IMR-90 (cell line): ENCODE measurements around the gene AKT2. TPM values are rescaled to one million over a fixed set of nuclear protein-coding genes. Genes with fewer than 3 reads are reported as not detected.

Experiments used
- ATAC-seq: fragments of 200-7000 bp; cut with Tn5 transposase; 2 replicates; pipeline ENCODE4 v1.9.1; 2020; ENCODE audit warnings: low read depth, mild to moderate bottlenecking, moderate library complexity
- BruUV-seq: library from RNA; stranded (reverse); fragments of 400-500 nt; replicated peaks from 2 replicates; lab custom pipeline; 2021; lab: Mats Ljungman, UMichigan
- CTCF ChIA-PET: fragments of 300-600 bp; formaldehyde crosslinking; extraction: SDS; loops from one replicate; lab custom pipeline; 2021; ENCODE audit warnings: antibody characterized with exemption; lab: Yijun Ruan, JAX
- POLR2A ChIA-PET: fragments of 300-600 bp; sonication (Branson Sonifier 250); formaldehyde crosslinking; loops from one replicate; lab custom pipeline; 2022; ENCODE audit warnings: antibody characterized with exemption; ENCODE audit not compliant: unreplicated experiment; lab: Charles Lee
- DNase-seq: peaks from one replicate; pipeline ENCODE4 v3.0.0; 2013
- H2AFZ ChIP-seq: replicated peaks from 2 replicates; pipeline ENCODE3; 2013; ENCODE audit warnings: low read length, mild to moderate bottlenecking; ENCODE audit not compliant: poor library complexity
- H2AK5ac ChIP-seq: 2 replicates; pipeline ENCODE4 v1.6.1; 2013; ENCODE audit warnings: low read depth, low read length, inconsistent platforms
- H2AK9ac ChIP-seq: replicated peaks from 2 replicates; pipeline ENCODE3; 2013; ENCODE audit warnings: mild to moderate bottlenecking, low read depth, low read length, moderate library complexity; ENCODE audit not compliant: poor library complexity
- H2BK120ac ChIP-seq: 2 replicates; pipeline ENCODE4 v1.6.1; 2013; ENCODE audit warnings: low read depth, low read length, inconsistent platforms
- H2BK15ac ChIP-seq: 3 replicates; pipeline ENCODE4 v1.6.1; 2013; ENCODE audit warnings: low read depth, low read length, inconsistent platforms
- H2BK20ac ChIP-seq: 2 replicates; pipeline ENCODE4 v1.6.1; 2013; ENCODE audit warnings: low read depth, mild to moderate bottlenecking, inconsistent platforms, low read length, moderate library complexity
- H2BK5ac ChIP-seq: 2 replicates; pipeline ENCODE4 v1.6.1; 2013; ENCODE audit warnings: mild to moderate bottlenecking, low read depth, low read length, inconsistent platforms; ENCODE audit not compliant: poor library complexity, severe bottlenecking
- H3K14ac ChIP-seq: replicated peaks from 2 replicates; pipeline ENCODE4 v1.6.1; 2013; ENCODE audit warnings: low read depth, low read length, inconsistent platforms
- H3K18ac ChIP-seq: 2 replicates; pipeline ENCODE4 v1.6.1; 2013; ENCODE audit warnings: low read depth, low read length, control low read depth
- H3K23ac ChIP-seq: 2 replicates; pipeline ENCODE4 v1.6.1; 2013; ENCODE audit warnings: low read depth, low read length, inconsistent platforms
- H3K27ac ChIP-seq: 2 replicates; pipeline ENCODE4 v1.5.1; 2013; ENCODE audit warnings: mild to moderate bottlenecking, control low read depth, low read length; ENCODE audit not compliant: insufficient read depth
- H3K27me3 ChIP-seq: 2 replicates; pipeline ENCODE4 v1.6.1; 2013; ENCODE audit warnings: low read length; ENCODE audit not compliant: control insufficient read depth, insufficient read depth
- H3K36me3 ChIP-seq: 2 replicates; pipeline ENCODE4 v1.6.1; 2013; ENCODE audit warnings: low read length, mixed read lengths; ENCODE audit not compliant: control insufficient read depth, insufficient read depth
- H3K4ac ChIP-seq: 2 replicates; pipeline ENCODE4 v1.6.1; 2013; ENCODE audit warnings: low read depth, low read length, inconsistent platforms
- H3K4me1 ChIP-seq: 2 replicates; pipeline ENCODE4 v1.6.1; 2013; ENCODE audit warnings: low read length, mixed read lengths; ENCODE audit not compliant: control insufficient read depth, insufficient read depth
- H3K4me2 ChIP-seq: 2 replicates; pipeline ENCODE4 v1.6.1; 2013; ENCODE audit warnings: low read depth, mild to moderate bottlenecking, control low read depth, low read length, moderate library complexity
- H3K4me3 ChIP-seq: 2 replicates; pipeline ENCODE4 v1.5.1; 2013; ENCODE audit warnings: low read depth, mild to moderate bottlenecking, control low read depth, low read length, moderate library complexity; ENCODE audit not compliant: insufficient read depth
- H3K56ac ChIP-seq: 2 replicates; pipeline ENCODE4 v1.6.1; 2013; ENCODE audit warnings: low read length, inconsistent platforms; ENCODE audit not compliant: insufficient read depth; ENCODE audit errors: extremely low read depth
- H3K79me1 ChIP-seq, 2 experiments: 2 replicates each; pipeline ENCODE4 v1.6.1; 2013; ENCODE audit warnings: low read length in 2 of 2, inconsistent platforms in 1 of 2, low read depth in 1 of 2
- H3K9ac ChIP-seq: 2 replicates; pipeline ENCODE4 v1.6.1; 2013; ENCODE audit warnings: low read depth, low read length, control low read depth
- H3K9me1 ChIP-seq: 2 replicates; pipeline ENCODE4 v1.6.1; 2013; ENCODE audit warnings: low read length, inconsistent platforms; ENCODE audit not compliant: insufficient read depth
- H3K9me3 ChIP-seq: 2 replicates; pipeline ENCODE4 v1.6.1; 2013; ENCODE audit warnings: low read length; ENCODE audit not compliant: control insufficient read depth, insufficient read depth
- H4K20me1 ChIP-seq: 2 replicates; pipeline ENCODE4 v1.6.1; 2013; ENCODE audit warnings: low read length, inconsistent platforms; ENCODE audit not compliant: insufficient read depth
- H4K5ac ChIP-seq: 2 replicates; pipeline ENCODE4 v1.6.1; 2013; ENCODE audit warnings: mild to moderate bottlenecking, low read depth, low read length, control low read depth
- H4K8ac ChIP-seq, 2 experiments: 2 replicates each; pipeline ENCODE4 v1.6.1; 2013; ENCODE audit warnings: low read depth in 2 of 2, low read length in 2 of 2, control low read depth in 1 of 2, inconsistent platforms in 1 of 2
- H4K91ac ChIP-seq: 2 replicates; pipeline ENCODE4 v1.6.1; 2013; ENCODE audit warnings: low read depth, low read length, inconsistent platforms; ENCODE audit not compliant: insufficient read depth
- BHLHE40 ChIP-seq: fragments of 150-350 bp; IDR thresholded peaks from 2 replicates; pipeline ENCODE4 v1.6.1; 2016; ENCODE audit warnings: mild to moderate bottlenecking, low read depth, low read length
- MAZ ChIP-seq: IDR thresholded peaks from 2 replicates; pipeline ENCODE4 v1.6.1; 2012; ENCODE audit warnings: low read depth, mild to moderate bottlenecking, low read length, improper control_type of control experiment, moderate library complexity, borderline replicate concordance
- RFX5 ChIP-seq: IDR thresholded peaks from 2 replicates; pipeline ENCODE4 v1.8.0; 2012; ENCODE audit warnings: low read depth, mild to moderate bottlenecking, low read length, moderate library complexity
- WGBS, 2 experiments: methylation state at CpG; one replicate each; pipeline versions ENCODE4 v1.1.5 to v1.1.7; 2013; ENCODE audit warnings: missing lambda C conversion rate in 2 of 2; ENCODE audit not compliant: insufficient read length in 1 of 2; ENCODE audit errors: extremely low coverage in 2 of 2; 5-methylcytosine and 5-hydroxymethylcytosine counted together
- dilution Hi-C: fragments of 300-500 bp; cut with HindIII; formaldehyde crosslinking; loops from one replicate; pipeline ENCODE4 v1.14.3; 2018; ENCODE audit warnings: low sequenced_read_pairs; ENCODE audit not compliant: unreplicated experiment
- in situ Hi-C: fragments of 300-500 bp; cut with MboI; formaldehyde crosslinking; loops from 3 replicates; pipeline ENCODE4 v1.14.3; 2019; ENCODE audit warnings: low sequenced_read_pairs, inconsistent platforms, mixed read lengths
- intact Hi-C: fragments of 100-400 bp; cut with micrococcal nuclease; formaldehyde crosslinking; loops from 2 replicates; pipeline ENCODE4 v1.10.0; 2022
- polyA plus RNA-seq, 3 experiments: library from polyadenylated mRNA; depleted of rRNA; stranded (reverse); fragments of >200 nt; gene quantifications; 2 replicates each; pipeline ENCODE4 v1.2.3, GENCODE V29; 2012; ENCODE audit warnings: low replicate concordance in 1 of 3
- total RNA-seq: library from RNA; depleted of rRNA; stranded (reverse); fragments of >200 nt; gene quantifications from 2 replicates; pipeline ENCODE4 v1.2.3, GENCODE V29; 2012

The AKT2 gene
- total and polyA plus RNA-seq, 2 of the 4 experiments (the other 2 are of a cell fraction), result 61.5 to 104 TPM

GRCh38 chr19:40190891-40191835, 94.0 kb downstream of the AKT2 start, which contains the start of gene MAP3K10:
MAP3K10 (plus strand) TSS chr19:40191426; CDS start chr19:40192032, 606 bp downstream.
- intact Hi-C loops, result loop anchor here (2.0 kb wide), 1 partner anchor 44 kb away; no protein-coding TSS in a partner anchor

More at GRCh38 chr19:40190891-40191835, 94.0 kb downstream of the AKT2 start, which contains the start of gene MAP3K10:
- Histone ChIP-seq H3K56ac (peak within 1 kb of the TSS; percentile 42), H3K27ac (peak within 1 kb of the TSS; percentile 96), H2AK5ac (no peak within 1 kb of the TSS), H2AFZ (peak within 1 kb of the TSS; percentile 90), H3K79me1 (peaks cover 5 to 26% of the 10 kb centered on the region in 2 experiments), H3K4ac (peak within 1 kb of the TSS; percentile 71), H2BK15ac (peak within 1 kb of the TSS; percentile 6; the same call in 1 of the 3 replicates), H4K20me1 (no peaks in the 10 kb centered on the region), H2BK20ac (no peak within 1 kb of the TSS), H3K4me3 (peak within 1 kb of the TSS; percentile 96), H3K9me1 (peaks cover 6% of the 10 kb centered on the region), H3K9ac (peak within 1 kb of the TSS; percentile 95), H3K4me1 (peaks cover 9% of the 10 kb centered on the region), H3K23ac (peak within 1 kb of the TSS; percentile 74; the same call in 1 of the 2 replicates), H4K91ac (peak within 1 kb of the TSS; percentile 54; the same call in 1 of the 2 replicates), H3K4me2 (peak within 1 kb of the TSS; percentile 95), H3K9me3 (no peaks in the 10 kb centered on the region), H4K8ac (peak within 1 kb of the TSS; percentile 80 to 81), H2BK120ac (peak within 1 kb of the TSS; percentile 62), H2AK9ac (peak within 1 kb of the TSS; percentile 79), H3K14ac (peak within 1 kb of the TSS; percentile 71), H2BK5ac (peak within 1 kb of the TSS; percentile 62), H3K36me3 (no peaks in the 10 kb centered on the region), H3K18ac (peak within 1 kb of the TSS; percentile 92), H4K5ac (peak within 1 kb of the TSS; percentile 95), H3K27me3 (no peaks in the 10 kb centered on the region)
- TF ChIP-seq BHLHE40 (no peak), MAZ (peak; percentile 70; the same call in 1 of the 2 replicates), RFX5 (no peak)
- ATAC-seq (peak; percentile 93), DNase-seq (peak; percentile 51)
- no TSS peak for BruUV-seq
- ChIA-PET CTCF (interaction anchor here (0.6 kb wide), 1 partner anchor 13 kb away, joined by 3 read pairs; no protein-coding TSS in a partner anchor), POLR2A (interaction anchor here (0.5 to 0.6 kb wide), 2 partner anchors 10 to 1964 kb away, joined by 3 to 6 read pairs; no protein-coding TSS in a partner anchor)
- WGBS, 2 experiments, result 0% methylated on average over 53 of the region's 116 CpGs; no CpG with 5 or more reads in 1 of the 2 experiments
- dilution Hi-C loops, result no loop called here
- in situ Hi-C loops, result no loop called here
